Neural progenitor cell (in vitro differentiated cells): ENCODE measurements around the gene OGDH.

ENCODE experiments used
- CTCF ChIP-seq: fragments of 200-600 bp; sonication (generic); IDR thresholded peaks from 2 replicates; pipeline ENCODE4 v1.5.1; 2017; ENCODE audit warnings: antibody characterized with exemption, mild to moderate bottlenecking
- EZH2 ChIP-seq: fragments of 200-600 bp; sonication (generic); IDR thresholded peaks from 2 replicates; pipeline ENCODE4 v1.6.1; 2017; ENCODE audit warnings: antibody characterized with exemption, mild to moderate bottlenecking, moderate library complexity

GRCh38 chr7:44713680-44714335 is 107.4 kb downstream of the OGDH start:
- TF ChIP-seq CTCF, result no peak
- TF ChIP-seq EZH2, result no peak
